Spinal cord (tissue), 10 donors: ENCODE data around the gene POLR2M. TPM values are rescaled to one million over a fixed set of nuclear protein-coding genes. Genes with fewer than 3 reads are reported as not detected.

Experiments used
- DNase-seq, 6 donors: peaks; one replicate each; pipeline versions ENCODE4 v3.0.0 to v3.0.0-alpha.2; 2013 to 2015; ENCODE audit warnings: low spot score in 6 of 6, low read depth in 4 of 6
- H3K27ac ChIP-seq: one replicate; pipeline ENCODE4 v1.5.1; 2013; ENCODE audit warnings: low read depth, low read length, control low read depth
- H3K27me3 ChIP-seq: one replicate; pipeline ENCODE4 v1.6.1; 2013; ENCODE audit warnings: low read length; ENCODE audit not compliant: control insufficient read depth, insufficient read depth
- H3K36me3 ChIP-seq: one replicate; pipeline ENCODE4 v1.6.1; 2013; ENCODE audit warnings: low read length; ENCODE audit not compliant: control insufficient read depth, insufficient read depth
- H3K4me1 ChIP-seq: one replicate; pipeline ENCODE4 v1.6.1; 2013; ENCODE audit warnings: low read length; ENCODE audit not compliant: control insufficient read depth, insufficient read depth
- H3K4me3 ChIP-seq: one replicate; pipeline ENCODE4 v1.5.1; 2013; ENCODE audit warnings: low read depth, low read length, control low read depth
- H3K9me3 ChIP-seq: one replicate; pipeline ENCODE4 v1.6.1; 2013; ENCODE audit warnings: low read length; ENCODE audit not compliant: control insufficient read depth, insufficient read depth
- WGBS: methylation state at CpG from one replicate; pipeline ENCODE4 v1.1.5; 2013; ENCODE audit warnings: missing lambda C conversion rate; ENCODE audit not compliant: insufficient coverage; 5-methylcytosine and 5-hydroxymethylcytosine counted together
- polyA plus RNA-seq, 2 donors: library from polyadenylated mRNA; unstranded; fragments of 120-200 nt; gene quantifications; one replicate each; pipeline ENCODE4 v1.2.1, GENCODE V29; 2013; ENCODE audit not compliant: insufficient read length in 2 of 2
- total RNA-seq, 2 donors: library from RNA; depleted of rRNA in 1 of 2; stranded (reverse); fragments of 120-200 nt in 1 of 2; fragments of >200 nt in 1 of 2; gene quantifications; one replicate each; pipeline versions ENCODE4 v1.2.3 to v1.2.4, GENCODE V29; 2013 to 2014
- donor health status: healthy.

Gene POLR2M
- total and polyA plus RNA-seq, 4 donors = 44.1 to 199 (median 83.2) TPM

DNA sequence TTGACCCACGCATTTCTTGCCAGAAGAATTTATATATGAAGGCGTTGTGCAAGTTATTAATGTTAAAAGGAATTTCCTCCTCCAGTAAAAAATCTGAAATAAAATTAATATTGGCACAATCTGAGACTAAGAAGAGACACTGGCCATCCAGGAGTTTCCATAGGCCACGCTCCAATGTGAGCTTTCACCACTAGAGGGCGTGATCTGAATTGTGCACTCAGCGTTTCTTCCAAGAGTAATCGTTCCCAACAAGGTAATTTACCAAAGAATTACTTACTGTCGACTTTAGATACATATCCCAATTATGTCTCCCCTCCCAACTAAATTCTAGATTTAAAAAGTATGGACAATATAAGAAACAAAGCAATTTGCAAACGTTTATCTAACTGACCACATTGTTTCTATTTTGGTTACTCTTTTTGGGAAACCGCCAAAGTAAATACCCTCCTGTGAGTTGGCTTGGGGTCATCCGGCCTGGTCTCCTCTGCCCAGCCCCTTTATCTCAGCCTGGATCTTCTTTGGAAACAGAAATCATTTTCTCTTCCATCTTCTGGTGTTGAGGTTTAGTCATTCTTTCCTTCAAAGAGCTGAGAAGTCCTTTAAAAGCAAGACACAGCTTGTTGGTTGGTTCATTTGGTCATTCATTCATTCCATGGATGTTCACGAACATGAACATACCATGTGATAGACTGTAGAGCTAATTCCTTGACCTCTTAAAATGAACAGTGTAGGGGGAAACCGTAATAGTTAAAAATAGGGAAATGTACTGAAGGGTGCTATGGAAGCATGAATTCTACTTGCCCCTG lies 26.2 kb downstream of the POLR2M start:
- Histone ChIP-seq H3K27me3 (no peaks in the 10 kb centered on the region), H3K27ac (no peak overlapping the region), H3K9me3 (peaks cover 3% of the 10 kb centered on the region), H3K36me3 (no peaks in the 10 kb centered on the region), H3K4me3 (no peak overlapping the region), H3K4me1 (no peaks in the 10 kb centered on the region)
- WGBS = 22% methylated on average over 5 of the region's 12 CpGs
- peak in 3 of 6 donors; percentile 12 to 73 (median 50) for DNase-seq

GRCh38 chr15:57734860-57735259 lies 28.3 kb downstream of the POLR2M start:
- H3K9me3 ChIP-seq = peaks cover 3% of the 10 kb centered on the region
- no peaks in the 10 kb centered on the region for H3K4me1 ChIP-seq
- H3K27me3 ChIP-seq = peaks cover under 1% of the 10 kb centered on the region
- no peak overlapping the region for H3K27ac ChIP-seq
- no peak overlapping the region for H3K4me3 ChIP-seq
- H3K36me3 ChIP-seq = no peaks in the 10 kb centered on the region
- WGBS = no CpG with 5 or more reads among the region's 2 CpGs
- no peak for DNase-seq

GRCh38 chr15:57735431-57735830 lies 28.9 kb downstream of the POLR2M start:
- 82% methylated on average over 5 of the region's 8 CpGs for whole genome bisulfite sequencing
- H3K4me3 ChIP-seq = no peak overlapping the region
- peaks cover 3% of the 10 kb centered on the region for H3K9me3 ChIP-seq
- no peaks in the 10 kb centered on the region for H3K4me1 ChIP-seq
- H3K27me3 ChIP-seq = peaks cover 2% of the 10 kb centered on the region
- peak in 1 of 6 donors; percentile 17 for DNase-seq
- H3K27ac ChIP-seq = no peak overlapping the region
- H3K36me3 ChIP-seq = no peaks in the 10 kb centered on the region

DNA sequence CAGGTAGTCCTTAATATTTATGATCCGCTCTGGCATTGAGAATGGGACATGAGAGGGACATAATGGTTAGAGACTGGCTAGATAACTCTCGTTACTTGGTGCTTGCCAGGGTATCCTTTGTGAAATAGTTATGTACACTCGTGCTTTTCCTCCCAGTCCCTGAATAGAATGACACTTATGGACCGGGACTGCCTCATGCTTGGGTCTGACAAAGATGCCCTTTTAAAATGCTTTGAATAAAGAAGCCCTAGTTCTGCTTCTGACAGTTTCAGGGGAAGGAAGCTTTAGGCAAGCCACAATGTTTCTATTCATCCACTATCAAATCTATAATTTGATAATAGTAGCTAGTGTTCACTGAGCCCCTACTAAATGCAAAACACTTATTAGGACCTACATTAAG lies 29.4 kb downstream of the POLR2M start:
- WGBS = 100% methylated on average over 1 of the region's 4 CpGs
- Histone ChIP-seq H3K4me3 (no peak overlapping the region), H3K4me1 (no peaks in the 10 kb centered on the region), H3K27me3 (peaks cover 2% of the 10 kb centered on the region), H3K27ac (no peak overlapping the region), H3K9me3 (peaks cover 3% of the 10 kb centered on the region), H3K36me3 (no peaks in the 10 kb centered on the region)
- DNase-seq = peak in 3 of 6 donors; percentile 11 to 41 (median 30)

GRCh38 chr15:57736591-57736990 lies 30.1 kb downstream of the POLR2M start:
- no peak for DNase-seq
- Histone ChIP-seq H3K27ac (no peak overlapping the region), H3K36me3 (no peaks in the 10 kb centered on the region), H3K4me3 (no peak overlapping the region), H3K9me3 (peaks cover 3% of the 10 kb centered on the region), H3K27me3 (peaks cover 2% of the 10 kb centered on the region), H3K4me1 (no peaks in the 10 kb centered on the region)
- 77% methylated on average over 2 of the region's 2 CpGs for whole genome bisulfite sequencing

DNA sequence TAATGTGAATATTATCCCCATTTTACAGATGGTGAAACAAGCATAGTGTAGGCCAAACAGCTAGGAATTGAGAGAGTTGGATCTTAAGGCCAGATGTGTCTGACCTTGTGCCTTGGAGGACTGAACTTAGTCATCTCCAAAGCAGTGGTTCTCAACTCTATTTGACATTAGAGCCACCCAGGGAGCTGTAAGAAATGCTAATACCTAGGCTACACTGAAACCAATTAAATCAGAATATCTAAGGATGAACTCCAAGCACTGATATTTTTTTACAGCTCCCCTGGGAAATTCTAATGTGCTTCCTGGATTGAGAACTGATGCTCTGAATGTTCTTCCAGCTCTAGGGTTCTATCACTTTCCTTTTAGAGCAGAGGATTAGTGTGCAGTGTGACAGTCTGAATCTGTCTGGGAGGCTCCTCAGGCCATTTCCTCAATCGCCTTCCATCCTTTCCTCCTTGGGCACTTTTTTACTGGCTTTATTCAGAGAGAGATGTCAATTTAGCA lies 32.3 kb downstream of the POLR2M start:
- no CpG with 5 or more reads among the region's 1 CpG for WGBS
- no peaks in the 10 kb centered on the region for H3K4me1 ChIP-seq
- DNase-seq = no peak
- no peak overlapping the region for H3K27ac ChIP-seq
- no peak overlapping the region for H3K4me3 ChIP-seq
- peaks cover 2% of the 10 kb centered on the region for H3K27me3 ChIP-seq
- peaks cover 3% of the 10 kb centered on the region for H3K9me3 ChIP-seq
- H3K36me3 ChIP-seq = no peaks in the 10 kb centered on the region

GRCh38 chr15:57740048-57740447 lies 33.5 kb downstream of the POLR2M start:
- Histone ChIP-seq H3K4me1 (no peaks in the 10 kb centered on the region), H3K27ac (no peak overlapping the region), H3K27me3 (peaks cover 2% of the 10 kb centered on the region), H3K36me3 (no peaks in the 10 kb centered on the region), H3K4me3 (no peak overlapping the region), H3K9me3 (peaks cover 3% of the 10 kb centered on the region)
- 81% methylated on average over 4 of the region's 4 CpGs for WGBS
- DNase-seq = no peak

DNA sequence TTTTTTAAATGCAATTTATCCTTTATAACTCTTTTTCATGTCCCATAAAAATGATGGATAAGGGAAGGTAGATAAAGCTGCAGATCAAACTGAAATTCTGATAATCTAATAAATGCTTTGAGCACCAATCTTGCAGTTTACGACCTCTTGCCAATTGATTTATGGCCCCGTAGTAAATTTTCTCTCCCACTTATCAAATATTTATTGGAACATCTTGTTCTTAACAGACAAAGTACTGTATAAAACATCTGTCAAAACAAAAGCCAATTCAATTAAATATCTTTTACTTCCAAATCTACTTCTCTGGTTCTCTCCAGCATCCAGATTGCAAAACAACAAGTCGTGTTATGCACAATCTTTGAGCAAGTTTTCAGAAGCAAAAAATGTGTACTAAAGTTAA lies 34.6 kb downstream of the POLR2M start:
- Histone ChIP-seq H3K9me3 (peaks cover 3% of the 10 kb centered on the region), H3K36me3 (no peaks in the 10 kb centered on the region), H3K27ac (no peak overlapping the region), H3K27me3 (peaks cover 2% of the 10 kb centered on the region), H3K4me1 (no peaks in the 10 kb centered on the region), H3K4me3 (no peak overlapping the region)
- peak in 1 of 6 donors; percentile 37 for DNase-seq
- 80% methylated on average over 1 of the region's 3 CpGs for WGBS

- peak in 1 of 6 donors; percentile 32 for DNase-seq
- Histone ChIP-seq H3K27ac (no peak overlapping the region), H3K27me3 (peaks cover 2% of the 10 kb centered on the region), H3K4me3 (no peak overlapping the region), H3K36me3 (no peaks in the 10 kb centered on the region), H3K4me1 (no peaks in the 10 kb centered on the region), H3K9me3 (no peaks in the 10 kb centered on the region)
- 76% methylated on average over 3 of the region's 4 CpGs for WGBS
These were observed 36.9 kb downstream of the POLR2M start for GRCh38 chr15:57743424-57743823.

GRCh38 chr15:57746786-57747185 lies 40.3 kb downstream of the POLR2M start:
- no peaks in the 10 kb centered on the region for H3K9me3 ChIP-seq
- no peak for DNase-seq
- H3K27me3 ChIP-seq = no peaks in the 10 kb centered on the region
- H3K4me1 ChIP-seq = no peaks in the 10 kb centered on the region
- no peak overlapping the region for H3K27ac ChIP-seq
- WGBS = 71% methylated on average over 5 of the region's 9 CpGs
- no peaks in the 10 kb centered on the region for H3K36me3 ChIP-seq
- no peak overlapping the region for H3K4me3 ChIP-seq
